ENCODE results near the gene ZNF627.
A peak's percentile ranks its signal among the peaks of the same experiment; 100 is the strongest.

DNA sequence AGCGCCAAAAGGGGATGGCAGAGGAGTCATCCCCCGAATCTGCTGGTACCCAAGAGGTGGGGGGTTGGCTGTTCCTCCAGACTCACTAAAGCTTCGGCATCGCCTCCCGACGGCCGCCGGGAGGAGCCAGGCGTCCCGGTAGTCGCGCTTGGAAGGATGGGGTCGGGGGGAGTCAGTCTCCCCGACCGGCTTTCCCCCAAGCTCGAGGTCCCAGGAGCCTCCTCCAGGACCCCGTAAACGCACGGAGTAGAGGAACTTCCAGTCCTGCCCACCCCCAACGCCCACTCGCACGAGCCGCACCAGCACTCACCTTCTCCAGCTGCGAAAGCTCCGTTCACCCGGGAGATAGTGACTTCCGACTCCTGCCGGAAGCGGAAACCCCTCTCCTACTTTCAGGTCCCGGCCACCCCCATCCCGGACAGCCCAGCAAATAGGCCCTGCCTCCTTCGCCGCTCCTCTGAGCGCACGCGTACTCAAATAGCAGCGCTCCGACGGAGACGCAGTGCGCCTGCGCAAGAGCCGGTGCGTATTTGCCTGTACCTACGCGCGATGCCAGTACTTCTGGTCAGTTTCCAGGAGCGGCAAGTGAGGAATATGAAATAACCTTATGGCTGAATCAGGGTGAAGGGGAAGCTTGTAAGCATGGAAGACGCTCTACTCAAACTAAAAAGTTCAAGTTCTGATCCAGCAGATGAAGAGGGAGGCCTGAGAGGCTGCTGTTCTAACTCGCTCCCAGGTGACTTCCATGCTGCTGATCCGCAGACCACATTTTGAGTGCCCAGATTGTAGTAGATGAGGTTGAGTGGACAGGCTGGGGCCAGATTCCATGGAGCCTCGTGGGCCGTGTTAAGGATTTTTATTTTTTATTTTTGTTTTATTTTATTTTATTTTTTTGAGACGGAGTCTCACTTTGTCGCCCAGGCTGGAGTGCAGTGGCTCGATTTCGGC lies 38.1 kb upstream of the ZNF627 start, which contains the start of gene ELOF1:
- no peak for TF ChIP-seq ZNF571 (tag by site-specific recombination; IDR thresholded peaks at IDR 0.05)
- TF ChIP-seq, protein P1, sequence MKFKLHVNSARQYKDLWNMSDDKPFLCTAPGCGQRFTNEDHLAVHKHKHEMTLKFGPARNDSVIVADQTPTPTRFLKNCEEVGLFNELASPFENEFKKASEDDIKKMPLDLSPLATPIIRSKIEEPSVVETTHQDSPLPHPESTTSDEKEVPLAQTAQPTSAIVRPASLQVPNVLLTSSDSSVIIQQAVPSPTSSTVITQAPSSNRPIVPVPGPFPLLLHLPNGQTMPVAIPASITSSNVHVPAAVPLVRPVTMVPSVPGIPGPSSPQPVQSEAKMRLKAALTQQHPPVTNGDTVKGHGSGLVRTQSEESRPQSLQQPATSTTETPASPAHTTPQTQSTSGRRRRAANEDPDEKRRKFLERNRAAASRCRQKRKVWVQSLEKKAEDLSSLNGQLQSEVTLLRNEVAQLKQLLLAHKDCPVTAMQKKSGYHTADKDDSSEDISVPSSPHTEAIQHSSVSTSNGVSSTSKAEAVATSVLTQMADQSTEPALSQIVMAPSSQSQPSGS (tag by site-specific recombination; IDR thresholded peaks at IDR 0.05; ENCODE audit: low read depth), result no peak
- TF ChIP-seq, protein P2, sequence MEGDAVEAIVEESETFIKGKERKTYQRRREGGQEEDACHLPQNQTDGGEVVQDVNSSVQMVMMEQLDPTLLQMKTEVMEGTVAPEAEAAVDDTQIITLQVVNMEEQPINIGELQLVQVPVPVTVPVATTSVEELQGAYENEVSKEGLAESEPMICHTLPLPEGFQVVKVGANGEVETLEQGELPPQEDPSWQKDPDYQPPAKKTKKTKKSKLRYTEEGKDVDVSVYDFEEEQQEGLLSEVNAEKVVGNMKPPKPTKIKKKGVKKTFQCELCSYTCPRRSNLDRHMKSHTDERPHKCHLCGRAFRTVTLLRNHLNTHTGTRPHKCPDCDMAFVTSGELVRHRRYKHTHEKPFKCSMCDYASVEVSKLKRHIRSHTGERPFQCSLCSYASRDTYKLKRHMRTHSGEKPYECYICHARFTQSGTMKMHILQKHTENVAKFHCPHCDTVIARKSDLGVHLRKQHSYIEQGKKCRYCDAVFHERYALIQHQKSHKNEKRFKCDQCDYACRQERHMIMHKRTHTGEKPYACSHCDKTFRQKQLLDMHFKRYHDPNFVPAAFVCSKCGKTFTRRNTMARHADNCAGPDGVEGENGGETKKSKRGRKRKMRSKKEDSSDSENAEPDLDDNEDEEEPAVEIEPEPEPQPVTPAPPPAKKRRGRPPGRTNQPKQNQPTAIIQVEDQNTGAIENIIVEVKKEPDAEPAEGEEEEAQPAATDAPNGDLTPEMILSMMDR (tag by site-specific recombination; IDR thresholded peaks at IDR 0.05), result peak; percentile 45
- TF ChIP-seq, protein P3, sequence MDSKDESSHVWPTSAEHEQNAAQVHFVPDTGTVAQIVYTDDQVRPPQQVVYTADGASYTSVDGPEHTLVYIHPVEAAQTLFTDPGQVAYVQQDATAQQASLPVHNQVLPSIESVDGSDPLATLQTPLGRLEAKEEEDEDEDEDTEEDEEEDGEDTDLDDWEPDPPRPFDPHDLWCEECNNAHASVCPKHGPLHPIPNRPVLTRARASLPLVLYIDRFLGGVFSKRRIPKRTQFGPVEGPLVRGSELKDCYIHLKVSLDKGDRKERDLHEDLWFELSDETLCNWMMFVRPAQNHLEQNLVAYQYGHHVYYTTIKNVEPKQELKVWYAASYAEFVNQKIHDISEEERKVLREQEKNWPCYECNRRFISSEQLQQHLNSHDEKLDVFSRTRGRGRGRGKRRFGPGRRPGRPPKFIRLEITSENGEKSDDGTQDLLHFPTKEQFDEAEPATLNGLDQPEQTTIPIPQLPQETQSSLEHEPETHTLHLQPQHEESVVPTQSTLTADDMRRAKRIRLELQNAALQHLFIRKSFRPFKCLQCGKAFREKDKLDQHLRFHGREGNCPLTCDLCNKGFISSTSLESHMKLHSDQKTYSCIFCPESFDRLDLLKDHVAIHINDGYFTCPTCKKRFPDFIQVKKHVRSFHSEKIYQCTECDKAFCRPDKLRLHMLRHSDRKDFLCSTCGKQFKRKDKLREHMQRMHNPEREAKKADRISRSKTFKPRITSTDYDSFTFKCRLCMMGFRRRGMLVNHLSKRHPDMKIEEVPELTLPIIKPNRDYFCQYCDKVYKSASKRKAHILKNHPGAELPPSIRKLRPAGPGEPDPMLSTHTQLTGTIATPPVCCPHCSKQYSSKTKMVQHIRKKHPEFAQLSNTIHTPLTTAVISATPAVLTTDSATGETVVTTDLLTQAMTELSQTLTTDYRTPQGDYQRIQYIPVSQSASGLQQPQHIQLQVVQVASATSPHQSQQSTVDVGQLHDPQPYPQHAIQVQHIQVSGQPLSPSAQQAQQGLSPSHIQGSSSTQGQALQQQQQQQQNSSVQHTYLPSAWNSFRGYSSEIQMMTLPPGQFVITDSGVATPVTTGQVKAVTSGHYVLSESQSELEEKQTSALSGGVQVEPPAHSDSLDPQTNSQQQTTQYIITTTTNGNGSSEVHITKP (tag by site-specific recombination; IDR thresholded peaks at IDR 0.05), result peak; percentile 79
